22Rv1 (cell line): ENCODE results near the gene BFSP2.
"Not testable (repeated sequence)": the region's sequence is repeated elsewhere in the genome, so short reads cannot be mapped to it uniquely, and the experiment has no call there.

Experiments used
- H3K27ac ChIP-seq: fragments of 450-650 bp; 2 replicates; pipeline ENCODE4 v1.5.1; 2017
- CTCF ChIP-seq: fragments of 450-650 bp; IDR thresholded peaks from 2 replicates; pipeline ENCODE4 v1.5.1; 2017; ENCODE audit warnings: mild to moderate bottlenecking
- ZFX ChIP-seq: fragments of 450-650 bp; IDR thresholded peaks from 2 replicates; pipeline ENCODE4 v1.6.1; 2017; ENCODE audit warnings: antibody characterized with exemption, borderline replicate concordance

The BFSP2 gene

GRCh38 chr3:133521946-133522345 lies 122.1 kb downstream of the BFSP2 start:
- no peak overlapping the region for H3K27ac ChIP-seq
- no peak for TF ChIP-seq ZFX
- TF ChIP-seq CTCF, result no peak

GRCh38 chr3:133523758-133524157 lies 123.9 kb downstream of the BFSP2 start:
- H3K27ac ChIP-seq, result not testable (repeated sequence)
